HG03558 (cell line): Measurements from ENCODE around the gene WDR49.

Experiments
- ATAC-seq: cut with Tn5 transposase; IDR thresholded peaks from one replicate; pipeline ENCODE4 v1.9.1; 2021; ENCODE audit warnings: moderate number of reproducible peaks; ENCODE audit not compliant: unreplicated experiment; ENCODE audit errors: extremely low read depth

Gene WDR49

GRCh38 chr3:167653760-167654159 is at the start of gene WDR49:
WDR49 (minus strand) TSS chr3:167653942; CDS start chr3:167653425, 517 bp downstream.
- ATAC-seq: no peak

GRCh38 chr3:167700926-167701325 is 47.2 kb upstream of the WDR49 start:
- ATAC-seq: no peak

GRCh38 chr3:167700046-167700445 is 46.3 kb upstream of the WDR49 start:
- no peak for ATAC-seq

- ATAC-seq: no peak
Observed at GRCh38 chr3:167694121-167694520, 40.4 kb upstream of the WDR49 start.

GRCh38 chr3:167691366-167691765 is 37.6 kb upstream of the WDR49 start:
- peak; percentile 100 for ATAC-seq

GRCh38 chr3:167684388-167684993 is 30.7 kb upstream of the WDR49 start:
- ATAC-seq: no peak

GRCh38 chr3:167679526-167679925 is 25.8 kb upstream of the WDR49 start:
- no peak for ATAC-seq

- ATAC-seq: no peak
Observed at GRCh38 chr3:167675848-167676247, 22.1 kb upstream of the WDR49 start.

GRCh38 chr3:167673221-167673620 is 19.5 kb upstream of the WDR49 start:
- no peak for ATAC-seq

GRCh38 chr3:167671878-167672427 is 18.2 kb upstream of the WDR49 start:
- no peak for ATAC-seq

GRCh38 chr3:167669699-167670098 is 16.0 kb upstream of the WDR49 start:
- no peak for ATAC-seq

- no peak for ATAC-seq
Observed at GRCh38 chr3:167668651-167669050, 14.9 kb upstream of the WDR49 start.

- ATAC-seq: no peak
Observed at GRCh38 chr3:167666563-167666962, 12.8 kb upstream of the WDR49 start.

GRCh38 chr3:167662919-167663400 is 9.2 kb upstream of the WDR49 start:
- no peak for ATAC-seq

- ATAC-seq: no peak
Observed at GRCh38 chr3:167657684-167658225, 4.0 kb upstream of the WDR49 start.

GRCh38 chr3:167656821-167657220 is 3.1 kb upstream of the WDR49 start:
- ATAC-seq: no peak

GRCh38 chr3:167653155-167653554 is 587 bp downstream of the WDR49 start:
- no peak for ATAC-seq

- ATAC-seq: no peak
Observed at GRCh38 chr3:167651826-167652225, 1.9 kb downstream of the WDR49 start.

GRCh38 chr3:167650459-167650858 is 3.3 kb downstream of the WDR49 start:
- ATAC-seq: no peak

GRCh38 chr3:167649746-167650145 is 4.0 kb downstream of the WDR49 start:
- ATAC-seq: no peak

- ATAC-seq: no peak
Observed at GRCh38 chr3:167644611-167645010, 9.1 kb downstream of the WDR49 start.

GRCh38 chr3:167631471-167631870 is 22.3 kb downstream of the WDR49 start:
- no peak for ATAC-seq
